ENCODE measurements around the gene PLCB3. TPM values are rescaled to one million over a fixed set of nuclear protein-coding genes. Genes with fewer than 3 reads are reported as not detected.

The PLCB3 gene
- total and polyA plus RNA-seq, 10 of the 15 experiments (the other 5 are each of a cell fraction or from before 2014, with no cell fraction given), result 0.03 to 10.3 (median 3.3) TPM

GRCh38 chr11:64246871-64247728 is 4.2 kb upstream of the PLCB3 start, which contains the start of gene PPP1R14B (continued):
- TF ChIP-seq ZZZ3 (IDR thresholded peaks at IDR 0.05; ENCODE audit: control insufficient read depth, insufficient read length, low read depth) (no peak), ELK1 (IDR thresholded peaks at IDR 0.05; ENCODE audit: low read depth, low read length) (no peak), ZNF207 (IDR thresholded peaks at IDR 0.05; ENCODE audit: borderline replicate concordance) (0 out of 2 replicates have a peak, but pooled peaks have one; percentile 48), USF1 (IDR thresholded peaks at IDR 0.05; ENCODE audit: borderline replicate concordance, extremely low read length, insufficient read depth, low read depth, low read length) (no peak), ZNF24 (IDR thresholded peaks at IDR 0.05) (no peak)

DNA sequence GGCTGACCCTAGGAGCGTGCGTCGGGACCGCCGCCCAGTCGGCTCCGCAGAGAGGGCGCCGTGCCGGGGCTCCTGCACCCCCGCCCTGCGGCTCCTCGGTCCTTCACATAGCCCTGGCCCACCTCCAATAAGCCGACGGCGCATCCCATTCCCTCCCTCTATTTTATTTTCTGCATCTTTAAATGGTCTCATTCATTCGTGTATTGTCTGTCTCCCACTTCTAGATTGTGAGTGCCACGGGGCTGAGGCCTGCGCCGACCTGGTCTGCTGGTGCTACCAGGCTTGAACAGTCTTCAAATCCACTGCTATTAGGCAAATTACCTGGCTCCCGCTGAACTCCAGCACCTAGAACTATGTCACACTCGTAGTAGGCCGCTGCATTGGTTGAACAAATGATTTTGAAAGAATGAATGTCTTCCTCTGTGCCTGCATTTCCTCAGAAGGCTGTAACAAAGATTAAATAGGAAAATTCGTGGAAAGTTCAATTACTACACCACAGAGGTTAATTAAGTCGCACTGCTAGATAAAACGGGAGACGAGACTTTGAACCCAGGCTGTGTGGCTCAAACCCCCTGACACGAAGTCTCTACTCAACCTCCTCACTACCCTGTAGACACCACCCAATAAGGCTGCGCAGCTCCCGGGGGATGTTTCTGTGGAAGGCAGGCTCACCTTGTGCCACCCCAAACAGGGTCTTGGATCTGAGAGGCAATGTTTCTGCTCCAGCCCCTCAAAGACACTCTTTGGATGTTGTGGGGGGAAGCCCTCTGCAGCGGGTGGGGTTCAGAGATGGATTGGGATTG is 3.4 kb upstream of the PLCB3 start:
- peak overlapping the region; percentile 81 for H3K4me3 ChIP-seq
- H2AFZ ChIP-seq (ENCODE audit: control insufficient read depth, low read depth, low read length), result peak overlapping the region; percentile 94; the same call in 1 of the 2 replicates
- H3K4me2 ChIP-seq (ENCODE audit: control insufficient read depth, insufficient read depth), result peak overlapping the region; percentile 98; the same call in 1 of the 2 replicates
- intact Hi-C loops (cut with micrococcal nuclease; ENCODE audit: unreplicated experiment) (no loop called here), in situ Hi-C loops (cut with MboI) (loop anchor here (25.0 kb wide), 1 partner anchor 1614 kb away; the partner anchor contains the start of genes CFL1, EFEMP2 and MUS81)
- H3K27me3 ChIP-seq (replicated peaks in 1 of 2; ENCODE audit: control insufficient read depth in 2 of 2, insufficient read depth in 2 of 2, low read length in 1 of 2), result no peaks in the 10 kb centered on the region
- 58% methylated on average over 31 of the region's 31 CpGs for WGBS (ENCODE audit: insufficient coverage, insufficient replicate concordance, low lambda C conversion rate, missing lambda C conversion rate)
- no TSS peak for BruUV-seq (replicated peaks)
- RAD21 ChIA-PET (ENCODE audit: unreplicated experiment), result interaction anchor here (8.6 kb wide), 1 partner anchor 42 kb away, joined by 104 read pairs; the partner anchor contains the start of gene FERMT3
- H3K27ac ChIP-seq (ENCODE audit: control insufficient read depth, insufficient read depth), result no peak overlapping the region
- FAIRE-seq (no peak), ATAC-seq (no peak), DNase-seq (ENCODE audit: low read depth, low spot score) (no peak)
- CTCF ChIA-PET, result interaction anchor here (0.8 to 6.2 kb wide), 4 partner anchors 24 to 107 kb away, joined by 3 to 66 read pairs (median 34); partner anchors contain the start of gene FERMT3
- H3K9me3 ChIP-seq (replicated peaks; ENCODE audit: control insufficient read depth, insufficient read depth, low read length), result no peaks in the 10 kb centered on the region
- no peaks in the 10 kb centered on the region for H4K20me1 ChIP-seq (ENCODE audit: control insufficient read depth, insufficient read depth)
- H3K79me2 ChIP-seq (ENCODE audit: control insufficient read depth, insufficient read depth, low read length), result peaks cover 24% of the 10 kb centered on the region
- TF ChIP-seq IKZF1 (conservative IDR thresholded peaks at IDR 0.05) (0 out of 2 replicates have a peak, but pooled peaks have one; percentile 0), TCF3 (IDR thresholded peaks at IDR 0.05; ENCODE audit: borderline replicate concordance, insufficient read depth, low read depth, low read length) (0 out of 2 replicates have a peak, but pooled peaks have one; percentile 0)
- TF ChIP-seq, protein P1, sequence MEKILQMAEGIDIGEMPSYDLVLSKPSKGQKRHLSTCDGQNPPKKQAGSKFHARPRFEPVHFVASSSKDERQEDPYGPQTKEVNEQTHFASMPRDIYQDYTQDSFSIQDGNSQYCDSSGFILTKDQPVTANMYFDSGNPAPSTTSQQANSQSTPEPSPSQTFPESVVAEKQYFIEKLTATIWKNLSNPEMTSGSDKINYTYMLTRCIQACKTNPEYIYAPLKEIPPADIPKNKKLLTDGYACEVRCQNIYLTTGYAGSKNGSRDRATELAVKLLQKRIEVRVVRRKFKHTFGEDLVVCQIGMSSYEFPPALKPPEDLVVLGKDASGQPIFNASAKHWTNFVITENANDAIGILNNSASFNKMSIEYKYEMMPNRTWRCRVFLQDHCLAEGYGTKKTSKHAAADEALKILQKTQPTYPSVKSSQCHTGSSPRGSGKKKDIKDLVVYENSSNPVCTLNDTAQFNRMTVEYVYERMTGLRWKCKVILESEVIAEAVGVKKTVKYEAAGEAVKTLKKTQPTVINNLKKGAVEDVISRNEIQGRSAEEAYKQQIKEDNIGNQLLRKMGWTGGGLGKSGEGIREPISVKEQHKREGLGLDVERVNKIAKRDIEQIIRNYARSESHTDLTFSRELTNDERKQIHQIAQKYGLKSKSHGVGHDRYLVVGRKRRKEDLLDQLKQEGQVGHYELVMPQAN (conservative IDR thresholded peaks at IDR 0.05), result no peak
- POLR2A ChIA-PET, result interaction anchor here (0.5 to 7.4 kb wide), 3 partner anchors 8 to 41 kb away, joined by 3 to 82 read pairs (median 71); partner anchors contain the start of gene FERMT3
- SMC1A ChIA-PET (ENCODE audit: uncharacterized antibody, unreplicated experiment), result interaction anchor here (0.6 to 1.1 kb wide), 2 partner anchors 42 to 44 kb away, joined by 3 read pairs; no protein-coding TSS in a partner anchor
- peaks cover 12% of the 10 kb centered on the region for H3K4me1 ChIP-seq (ENCODE audit: control insufficient read depth, insufficient read depth, low read length)
- H3K36me3 ChIP-seq (ENCODE audit: control insufficient read depth in 2 of 2, insufficient read depth in 2 of 2, low read length in 1 of 2), result peaks cover 0 to 10% of the 10 kb centered on the region in 2 experiments; a peak in 2 of 4 replicates
- no peak overlapping the region for H3K9ac ChIP-seq (ENCODE audit: control insufficient read depth, insufficient read depth, low read length)
